ENCODE data around the gene SFTPA1. TPM values are rescaled to one million over a fixed set of nuclear protein-coding genes. Genes with fewer than 3 reads are reported as not detected.

Gene SFTPA1
- total and polyA plus RNA-seq, 10 of the 15 experiments (the other 5 are each of a cell fraction or from before 2014, with no cell fraction given) = 3.7 TPM; not detected in 9

DNA sequence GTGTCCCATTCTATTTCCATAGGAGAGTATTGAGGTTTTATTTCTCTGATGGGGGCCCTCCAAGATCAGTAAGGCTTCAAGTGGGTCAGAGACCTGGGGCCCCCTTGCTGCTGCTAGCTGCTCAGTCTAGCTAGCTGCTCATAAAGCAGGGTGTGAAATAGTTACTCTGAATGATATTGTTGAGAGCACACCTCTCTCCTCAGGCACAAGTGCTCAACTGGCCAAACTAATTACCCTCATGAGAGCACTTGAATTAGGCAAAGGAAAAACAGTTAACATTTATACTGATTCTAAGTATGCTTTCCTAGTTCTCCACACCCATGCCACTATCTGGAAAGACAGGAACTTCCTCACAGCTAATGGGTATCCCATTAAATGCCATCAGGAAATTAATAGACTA is 5.4 kb upstream of the SFTPA1 start:
- no peaks in the 10 kb centered on the region for H3K36me3 ChIP-seq (ENCODE audit: control insufficient read depth in 2 of 2, insufficient read depth in 2 of 2, low read length in 1 of 2)
- intact Hi-C loops (cut with micrococcal nuclease; ENCODE audit: unreplicated experiment) = no loop called here
- ATAC-seq = no peak
- no peak overlapping the region for H3K4me2 ChIP-seq (ENCODE audit: control insufficient read depth, insufficient read depth)
- in situ Hi-C loops (cut with MboI) = no loop called here
- no peak overlapping the region for H3K4me3 ChIP-seq
- CTCF ChIA-PET = interaction anchor here (1.0 to 1.1 kb wide), 2 partner anchors 67 to 68 kb away, joined by 3 read pairs; no protein-coding TSS in a partner anchor
- no peaks in the 10 kb centered on the region for H3K4me1 ChIP-seq (ENCODE audit: control insufficient read depth, insufficient read depth, low read length)
- H3K79me2 ChIP-seq (ENCODE audit: control insufficient read depth, insufficient read depth, low read length) = no peaks in the 10 kb centered on the region
- SMC1A ChIA-PET (ENCODE audit: uncharacterized antibody, unreplicated experiment) = no interaction called here
- H3K9ac ChIP-seq (ENCODE audit: control insufficient read depth, insufficient read depth, low read length) = no peak overlapping the region
- RAD21 ChIA-PET (ENCODE audit: unreplicated experiment) = no interaction called here
- H3K9me3 ChIP-seq (replicated peaks; ENCODE audit: control insufficient read depth, insufficient read depth, low read length) = no peaks in the 10 kb centered on the region
- DNase-seq (ENCODE audit: low read depth, low spot score) = no peak
- H3K27ac ChIP-seq (ENCODE audit: control insufficient read depth, insufficient read depth) = no peak overlapping the region
- H4K20me1 ChIP-seq (ENCODE audit: control insufficient read depth, insufficient read depth) = no peaks in the 10 kb centered on the region
- FAIRE-seq = no peak
- no TSS peak for BruUV-seq (replicated peaks)
- H3K27me3 ChIP-seq (replicated peaks in 1 of 2; ENCODE audit: control insufficient read depth in 2 of 2, insufficient read depth in 2 of 2, low read length in 1 of 2) = no peaks in the 10 kb centered on the region
- no peak overlapping the region for H2AFZ ChIP-seq (ENCODE audit: control insufficient read depth, low read depth, low read length)
- POLR2A ChIA-PET = no interaction called here
- TF ChIP-seq MTA3 (IDR thresholded peaks at IDR 0.05; ENCODE audit: borderline replicate concordance, low read length) = no peak

DNA sequence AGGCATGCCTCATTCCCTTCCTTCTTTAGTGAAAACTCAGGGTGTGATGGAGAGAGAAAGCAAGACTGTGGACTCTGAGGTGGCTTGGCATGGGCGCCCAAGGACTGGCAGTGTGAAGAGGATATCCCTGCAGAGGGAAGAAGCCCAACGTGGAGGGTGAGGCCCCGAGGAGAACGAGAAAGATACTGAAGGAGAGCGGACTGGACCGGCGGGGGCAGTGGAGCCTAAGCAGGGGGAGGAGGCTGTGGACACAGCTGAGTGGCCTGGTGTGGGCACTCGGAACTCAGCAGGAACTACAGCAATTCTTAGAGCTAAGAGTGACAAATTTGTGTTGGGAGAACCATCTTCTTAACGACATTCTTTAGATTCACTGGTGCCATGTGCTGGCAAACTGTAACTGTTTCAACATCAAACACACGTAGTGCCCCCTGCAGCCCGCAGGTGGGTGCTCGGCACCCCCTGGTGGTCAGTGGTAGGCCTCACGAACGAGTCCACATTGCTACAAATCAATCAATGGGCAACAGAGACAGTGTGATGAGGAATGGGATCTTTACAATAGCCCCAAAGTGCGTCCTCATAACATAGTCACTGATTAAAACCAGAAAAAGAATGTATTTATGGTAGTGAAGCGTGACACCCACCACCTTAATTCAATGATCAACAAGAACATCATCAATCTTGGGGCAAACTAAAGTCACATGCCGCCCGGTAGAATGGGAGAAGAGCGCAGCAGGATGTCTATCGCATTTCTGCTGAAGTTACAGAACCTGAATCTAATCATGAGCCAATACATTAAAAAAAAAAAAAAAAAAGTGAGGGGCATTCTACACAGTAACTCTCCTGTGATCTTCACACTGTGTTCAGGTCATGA is 2.0 kb upstream of the SFTPA1 start:
- Histone ChIP-seq H3K36me3 (ENCODE audit: control insufficient read depth in 2 of 2, insufficient read depth in 2 of 2, low read length in 1 of 2) (no peaks in the 10 kb centered on the region), H2AFZ (ENCODE audit: control insufficient read depth, low read depth, low read length) (no peak overlapping the region), H3K9ac (ENCODE audit: control insufficient read depth, insufficient read depth, low read length) (no peak overlapping the region), H3K9me3 (replicated peaks; ENCODE audit: control insufficient read depth, insufficient read depth, low read length) (no peaks in the 10 kb centered on the region), H4K20me1 (ENCODE audit: control insufficient read depth, insufficient read depth) (no peaks in the 10 kb centered on the region), H3K27me3 (replicated peaks in 1 of 2; ENCODE audit: control insufficient read depth in 2 of 2, insufficient read depth in 2 of 2, low read length in 1 of 2) (no peaks in the 10 kb centered on the region), H3K27ac (ENCODE audit: control insufficient read depth, insufficient read depth) (no peak overlapping the region), H3K4me3 (no peak overlapping the region), H3K4me1 (ENCODE audit: control insufficient read depth, insufficient read depth, low read length) (no peaks in the 10 kb centered on the region), H3K4me2 (ENCODE audit: control insufficient read depth, insufficient read depth) (no peak overlapping the region), H3K79me2 (ENCODE audit: control insufficient read depth, insufficient read depth, low read length) (no peaks in the 10 kb centered on the region)
- peak; percentile 81 for ATAC-seq
- BruUV-seq (replicated peaks) = no TSS peak
- 35% methylated on average over 20 of the region's 20 CpGs for WGBS (ENCODE audit: insufficient coverage, insufficient replicate concordance, low lambda C conversion rate, missing lambda C conversion rate)
- no peak for DNase-seq (ENCODE audit: low read depth, low spot score)
- FAIRE-seq = no peak
- ChIA-PET SMC1A (ENCODE audit: uncharacterized antibody, unreplicated experiment) (no interaction called here), RAD21 (ENCODE audit: unreplicated experiment) (no interaction called here), POLR2A (no interaction called here), CTCF (interaction anchor here (1.0 kb wide), 1 partner anchor 72 kb away, joined by 3 read pairs; no protein-coding TSS in a partner anchor)
- intact Hi-C loops (cut with micrococcal nuclease; ENCODE audit: unreplicated experiment) = loop anchor here (1.0 to 2.0 kb wide), 2 partner anchors 46 to 71 kb away; no protein-coding TSS in a partner anchor
- TF ChIP-seq CREB1 (IDR thresholded peaks at IDR 0.05; ENCODE audit: low read depth) (no peak), MXI1 (IDR thresholded peaks at IDR 0.05; ENCODE audit: low read depth, low read length) (no peak), MAX (IDR thresholded peaks at IDR 0.05; ENCODE audit: low read depth, low read length) (no peak), SMC3 (IDR thresholded peaks at IDR 0.05; ENCODE audit: borderline replicate concordance, low read length) (peak; percentile 75), BHLHE40 (IDR thresholded peaks at IDR 0.05; ENCODE audit: borderline replicate concordance in 1 of 2, low read depth in 2 of 2, low read length in 1 of 2) (no peak), RAD21 (IDR thresholded peaks at IDR 0.05; ENCODE audit: insufficient read depth, low read depth, low read length) (peak; percentile 61), CREM (IDR thresholded peaks at IDR 0.05; ENCODE audit: low read depth) (no peak)
- TF ChIP-seq, protein P1, sequence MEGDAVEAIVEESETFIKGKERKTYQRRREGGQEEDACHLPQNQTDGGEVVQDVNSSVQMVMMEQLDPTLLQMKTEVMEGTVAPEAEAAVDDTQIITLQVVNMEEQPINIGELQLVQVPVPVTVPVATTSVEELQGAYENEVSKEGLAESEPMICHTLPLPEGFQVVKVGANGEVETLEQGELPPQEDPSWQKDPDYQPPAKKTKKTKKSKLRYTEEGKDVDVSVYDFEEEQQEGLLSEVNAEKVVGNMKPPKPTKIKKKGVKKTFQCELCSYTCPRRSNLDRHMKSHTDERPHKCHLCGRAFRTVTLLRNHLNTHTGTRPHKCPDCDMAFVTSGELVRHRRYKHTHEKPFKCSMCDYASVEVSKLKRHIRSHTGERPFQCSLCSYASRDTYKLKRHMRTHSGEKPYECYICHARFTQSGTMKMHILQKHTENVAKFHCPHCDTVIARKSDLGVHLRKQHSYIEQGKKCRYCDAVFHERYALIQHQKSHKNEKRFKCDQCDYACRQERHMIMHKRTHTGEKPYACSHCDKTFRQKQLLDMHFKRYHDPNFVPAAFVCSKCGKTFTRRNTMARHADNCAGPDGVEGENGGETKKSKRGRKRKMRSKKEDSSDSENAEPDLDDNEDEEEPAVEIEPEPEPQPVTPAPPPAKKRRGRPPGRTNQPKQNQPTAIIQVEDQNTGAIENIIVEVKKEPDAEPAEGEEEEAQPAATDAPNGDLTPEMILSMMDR (IDR thresholded peaks at IDR 0.05 in 2 of 3, conservative IDR thresholded peaks at IDR 0.05 in 1 of 3; ENCODE audit: control insufficient read depth in 2 of 3, extremely low read depth in 1 of 3, insufficient read depth in 1 of 3, low read depth in 3 of 3, low read length in 3 of 3) = peak; percentile 59 to 71 (median 61)
- in situ Hi-C loops (cut with MboI) = no loop called here
